ENCODE data around the gene RPS6KA2.

GRCh38 chr6:166483026-166483425 lies 144.0 kb downstream of the RPS6KA2 start:
- TF ChIP-seq, protein P1, sequence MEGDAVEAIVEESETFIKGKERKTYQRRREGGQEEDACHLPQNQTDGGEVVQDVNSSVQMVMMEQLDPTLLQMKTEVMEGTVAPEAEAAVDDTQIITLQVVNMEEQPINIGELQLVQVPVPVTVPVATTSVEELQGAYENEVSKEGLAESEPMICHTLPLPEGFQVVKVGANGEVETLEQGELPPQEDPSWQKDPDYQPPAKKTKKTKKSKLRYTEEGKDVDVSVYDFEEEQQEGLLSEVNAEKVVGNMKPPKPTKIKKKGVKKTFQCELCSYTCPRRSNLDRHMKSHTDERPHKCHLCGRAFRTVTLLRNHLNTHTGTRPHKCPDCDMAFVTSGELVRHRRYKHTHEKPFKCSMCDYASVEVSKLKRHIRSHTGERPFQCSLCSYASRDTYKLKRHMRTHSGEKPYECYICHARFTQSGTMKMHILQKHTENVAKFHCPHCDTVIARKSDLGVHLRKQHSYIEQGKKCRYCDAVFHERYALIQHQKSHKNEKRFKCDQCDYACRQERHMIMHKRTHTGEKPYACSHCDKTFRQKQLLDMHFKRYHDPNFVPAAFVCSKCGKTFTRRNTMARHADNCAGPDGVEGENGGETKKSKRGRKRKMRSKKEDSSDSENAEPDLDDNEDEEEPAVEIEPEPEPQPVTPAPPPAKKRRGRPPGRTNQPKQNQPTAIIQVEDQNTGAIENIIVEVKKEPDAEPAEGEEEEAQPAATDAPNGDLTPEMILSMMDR (IDR thresholded peaks at IDR 0.05), result no peak
- TF ChIP-seq POLR2A (IDR thresholded peaks at IDR 0.05), result no peak

All from Peyer's patch (tissue), 4 donors.